ENCODE data around the gene MVB12B. TPM values are rescaled to one million over a fixed set of nuclear protein-coding genes. Genes with fewer than 3 reads are reported as not detected.

Gene MVB12B
- polyA plus RNA-seq, 6 donors from 2014 or later: 1.2 to 2.6 (median 2.5) TPM; not detected in 1

DNA sequence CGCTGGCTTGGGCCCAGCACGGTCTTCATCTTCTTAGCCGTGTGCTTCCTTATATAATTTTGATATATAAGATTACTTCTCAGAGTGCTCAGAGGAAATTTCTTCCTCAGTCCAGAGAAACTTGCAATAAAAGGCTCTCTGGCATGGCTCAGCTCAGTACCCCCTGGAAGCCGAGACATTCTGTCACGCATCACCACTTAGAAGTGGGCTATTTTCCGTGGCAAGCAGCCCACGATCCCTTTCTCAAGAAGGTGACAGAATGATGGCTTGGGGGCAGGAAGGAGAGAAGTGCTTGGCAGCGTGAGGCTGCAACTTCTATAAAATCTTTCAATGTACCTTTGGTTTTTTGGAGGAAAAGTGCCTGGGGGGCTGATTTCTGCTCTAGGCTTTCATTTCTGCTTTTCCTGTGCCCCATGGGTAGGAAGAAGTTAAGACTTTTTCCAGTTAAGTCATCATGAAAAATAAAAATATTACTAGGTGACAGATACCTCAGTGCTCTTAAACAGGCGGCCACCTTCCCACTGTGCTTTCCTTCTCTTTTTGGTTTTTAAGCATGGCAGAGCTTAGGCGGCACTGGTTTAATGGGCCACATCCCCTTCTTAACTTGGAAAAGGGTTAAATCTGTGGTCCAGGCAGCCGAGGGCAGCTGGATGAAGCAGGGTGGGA is 104.6 kb downstream of the MVB12B start:
- no peaks in the 10 kb centered on the region for H3K27me3 Mint-ChIP-seq
- H3K9me3 Mint-ChIP-seq: no peaks in the 10 kb centered on the region
- no peak for ATAC-seq (ENCODE audit: low read depth in 2 of 2)
- peaks cover 16 to 29% (median 27%) of the 10 kb centered on the region in 3 donors for H3K4me1 Mint-ChIP-seq
- H3K36me3 Mint-ChIP-seq: peaks cover 0 to 4% of the 10 kb centered on the region in 2 donors
- peak overlapping the region in 2 of 6 donors; percentile 26 to 42 for H3K27ac Mint-ChIP-seq
- no peak for DNase-seq
- peak overlapping the region in 1 of 8 donors; percentile 62 for H3K4me3 Mint-ChIP-seq

DNA sequence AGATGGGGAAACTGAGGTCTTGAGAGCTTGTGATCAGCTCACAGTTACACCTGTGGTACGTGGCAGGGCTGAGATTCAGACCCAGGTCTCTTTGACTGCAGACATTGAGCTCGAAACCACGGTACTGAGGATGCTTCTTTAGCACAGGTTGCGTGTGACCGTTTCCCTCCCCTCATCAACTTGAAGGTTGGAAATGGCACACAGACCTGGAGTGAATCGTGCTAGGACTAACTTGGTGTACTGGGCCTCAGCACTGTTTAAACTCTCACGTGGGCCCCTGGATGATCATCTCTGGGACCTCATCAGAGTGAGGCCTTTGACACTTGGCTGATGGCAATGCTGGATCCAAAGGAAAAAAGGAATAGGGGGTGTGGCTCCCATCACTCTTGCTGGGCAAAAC is 106.0 kb downstream of the MVB12B start:
- DNase-seq (no peak), ATAC-seq (ENCODE audit: low read depth in 2 of 2) (no peak)
- Mint-ChIP-seq H3K27me3 (no peaks in the 10 kb centered on the region), H3K4me1 (peaks cover 16 to 29% (median 25%) of the 10 kb centered on the region in 3 donors), H3K9me3 (no peaks in the 10 kb centered on the region), H3K36me3 (peaks cover 0 to 4% of the 10 kb centered on the region in 2 donors), H3K27ac (no peak overlapping the region), H3K4me3 (no peak overlapping the region)

DNA sequence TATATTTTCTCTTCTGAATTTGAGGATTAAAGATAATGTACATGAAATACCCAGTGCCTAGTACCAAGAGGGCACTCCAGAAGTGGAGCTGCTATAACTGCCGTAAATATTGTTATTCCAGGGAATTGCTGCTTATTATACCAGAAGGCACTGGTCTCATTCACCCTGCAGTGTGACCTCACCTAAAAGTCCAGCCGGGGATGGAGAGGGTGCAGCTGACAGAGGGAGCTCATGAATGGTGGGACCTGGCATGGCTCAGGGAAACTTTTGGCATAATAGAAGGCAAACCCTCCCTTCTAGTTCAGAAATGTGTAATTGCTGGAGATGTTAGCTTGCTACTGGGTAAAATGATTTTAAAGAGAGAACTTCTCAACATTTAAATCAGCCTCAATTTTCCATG is 108.5 kb downstream of the MVB12B start:
- ATAC-seq (ENCODE audit: low read depth in 2 of 2): no peak
- Mint-ChIP-seq H3K27me3 (no peaks in the 10 kb centered on the region), H3K4me3 (no peak overlapping the region), H3K27ac (no peak overlapping the region), H3K9me3 (no peaks in the 10 kb centered on the region), H3K4me1 (peaks cover 11 to 17% (median 12%) of the 10 kb centered on the region in 3 donors), H3K36me3 (no peaks in the 10 kb centered on the region)
- DNase-seq: no peak

DNA sequence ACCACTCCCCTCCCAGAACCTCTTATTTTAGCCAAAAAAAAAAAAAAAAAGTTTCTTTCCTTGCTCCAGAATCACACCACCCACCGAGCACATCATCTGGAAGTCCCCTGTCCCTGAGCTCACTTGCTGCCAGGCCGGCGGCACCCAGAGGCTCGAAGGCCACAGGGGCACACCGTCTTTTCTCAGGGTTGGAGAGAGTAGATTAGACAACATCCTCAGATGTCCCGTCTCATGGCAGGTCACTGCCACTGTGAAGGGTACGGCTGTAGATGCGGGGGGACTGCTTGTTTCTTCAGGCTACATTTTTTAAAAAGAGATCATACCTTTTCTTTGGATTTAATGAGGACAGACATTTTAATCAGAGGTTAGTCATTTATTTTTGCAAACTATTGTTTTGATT is 109.0 kb downstream of the MVB12B start:
- Mint-ChIP-seq H3K9me3 (no peaks in the 10 kb centered on the region), H3K4me3 (no peak overlapping the region), H3K27ac (peak overlapping the region in 1 of 6 donors; percentile 33), H3K4me1 (peaks cover 6 to 14% (median 12%) of the 10 kb centered on the region in 3 donors), H3K36me3 (no peaks in the 10 kb centered on the region), H3K27me3 (no peaks in the 10 kb centered on the region)
- ATAC-seq (ENCODE audit: low read depth in 2 of 2) (no peak), DNase-seq (no peak)

DNA sequence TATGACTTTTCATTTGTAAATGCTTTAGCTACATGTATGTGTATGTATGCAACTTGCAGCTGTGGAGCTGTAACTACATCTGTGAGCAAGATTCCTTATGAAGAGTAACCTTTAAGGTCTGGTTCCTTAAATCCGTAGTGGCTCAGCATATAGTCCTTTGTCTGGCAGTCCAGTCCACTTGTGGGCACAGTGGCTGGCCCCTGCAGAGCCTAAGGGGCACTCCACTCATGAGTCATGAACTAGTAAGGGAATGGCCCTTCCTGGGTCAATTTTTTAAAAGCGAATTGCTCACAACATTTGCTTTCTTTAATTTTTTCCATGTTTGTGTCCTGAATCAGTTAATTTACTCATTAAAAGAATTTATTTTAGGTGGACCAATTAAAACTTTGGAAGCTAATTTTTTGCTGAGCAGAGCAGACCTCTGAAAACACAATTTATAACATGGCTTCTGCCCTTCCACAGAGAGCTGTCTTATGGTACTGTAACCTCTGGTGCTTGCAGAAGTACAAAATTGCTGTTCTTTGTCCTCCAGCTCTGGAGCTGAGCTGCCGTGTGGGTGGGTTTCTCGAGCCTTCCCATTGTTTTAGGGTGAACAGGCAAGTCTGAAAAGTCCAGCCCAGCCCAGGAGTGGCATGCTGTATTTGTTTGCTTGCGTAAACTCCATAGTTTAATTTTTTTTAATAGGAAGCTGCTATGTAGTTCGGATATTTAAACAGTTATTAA is 110.1 kb downstream of the MVB12B start:
- DNase-seq: no peak
- no peaks in the 10 kb centered on the region for H3K36me3 Mint-ChIP-seq
- peaks cover 2 to 6% (median 4%) of the 10 kb centered on the region in 3 donors for H3K4me1 Mint-ChIP-seq
- H3K4me3 Mint-ChIP-seq: no peak overlapping the region
- no peaks in the 10 kb centered on the region for H3K27me3 Mint-ChIP-seq
- ATAC-seq (ENCODE audit: low read depth in 2 of 2): no peak
- no peak overlapping the region for H3K27ac Mint-ChIP-seq
- H3K9me3 Mint-ChIP-seq: no peaks in the 10 kb centered on the region

DNA sequence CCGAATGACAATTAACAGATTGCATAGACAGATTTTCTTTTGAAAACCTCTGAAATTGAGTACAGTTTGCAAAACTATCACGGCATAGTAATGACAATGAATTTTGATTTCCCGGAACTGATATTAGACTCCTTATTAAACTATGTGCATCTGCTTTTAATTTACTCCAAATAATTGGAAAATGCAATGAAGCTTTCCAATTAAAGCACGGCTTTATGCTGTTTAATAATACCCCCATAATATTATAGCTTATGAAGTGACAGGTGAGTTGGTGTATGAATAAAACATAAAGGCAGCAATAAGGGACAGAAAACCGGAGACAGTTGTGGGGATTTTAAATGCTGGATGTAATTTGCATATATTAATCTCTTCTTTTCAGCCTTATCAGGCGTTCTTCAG is 110.6 kb downstream of the MVB12B start:
- Mint-ChIP-seq H3K27me3 (no peaks in the 10 kb centered on the region), H3K36me3 (no peaks in the 10 kb centered on the region), H3K4me1 (peaks cover 0 to under 1% (median 0%) of the 10 kb centered on the region in 3 donors), H3K27ac (no peak overlapping the region), H3K4me3 (no peak overlapping the region), H3K9me3 (no peaks in the 10 kb centered on the region)
- no peak for DNase-seq
- ATAC-seq (ENCODE audit: low read depth in 2 of 2): no peak

DNA sequence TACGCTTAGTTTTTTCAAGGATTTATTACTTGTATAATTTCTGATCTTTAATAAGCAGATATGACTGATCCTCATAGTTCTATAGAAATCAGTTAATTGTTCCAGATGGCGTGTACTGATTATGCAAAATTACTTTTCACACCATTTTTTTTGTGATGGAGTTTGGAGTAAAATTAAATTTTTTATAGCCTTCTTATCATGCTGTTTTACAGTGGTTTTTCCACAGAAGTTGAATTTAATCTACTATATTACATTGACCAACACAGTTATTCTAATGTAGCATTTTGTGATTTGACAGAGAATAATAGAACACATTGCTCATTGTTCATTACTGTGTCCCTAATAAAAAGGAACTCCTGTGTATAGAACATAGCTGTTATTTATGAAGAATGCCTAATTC is 111.1 kb downstream of the MVB12B start:
- no peak for ATAC-seq (ENCODE audit: low read depth in 2 of 2)
- Mint-ChIP-seq H3K27ac (no peak overlapping the region), H3K4me1 (no peaks in the 10 kb centered on the region), H3K27me3 (no peaks in the 10 kb centered on the region), H3K9me3 (no peaks in the 10 kb centered on the region), H3K36me3 (no peaks in the 10 kb centered on the region), H3K4me3 (no peak overlapping the region)
- no peak for DNase-seq

DNA sequence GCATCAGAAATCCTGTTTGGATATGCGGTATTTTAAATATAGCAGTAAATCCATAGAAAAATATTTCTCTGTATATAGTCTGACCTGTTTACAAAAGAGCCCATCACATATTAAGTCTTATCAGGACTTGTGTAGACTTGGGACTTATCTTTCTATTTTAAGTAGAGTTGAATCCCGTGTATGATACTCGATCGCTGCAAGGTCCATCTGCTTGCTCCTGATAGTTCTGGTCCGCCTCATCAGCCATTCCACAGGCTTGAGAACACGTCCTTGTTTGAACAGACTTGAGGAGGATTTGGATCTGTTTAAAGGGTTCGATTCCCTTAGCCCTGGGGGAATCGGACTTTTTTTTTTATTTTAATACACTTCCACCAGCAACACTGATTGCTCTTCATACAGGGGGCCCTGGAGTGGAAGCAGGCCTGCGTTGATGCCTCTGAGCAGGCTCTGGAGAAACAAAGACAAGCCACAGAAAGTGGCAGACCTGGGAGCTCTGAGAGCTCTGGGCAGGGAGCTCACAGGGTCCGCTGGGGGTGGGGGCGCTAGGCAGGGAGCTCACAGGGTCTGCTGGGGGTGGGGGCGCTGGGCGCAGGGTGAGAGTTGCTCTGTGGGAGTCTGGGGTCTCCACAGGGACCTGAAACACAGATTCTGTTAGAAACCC is 112.2 kb downstream of the MVB12B start:
- Mint-ChIP-seq H3K4me1 (peaks cover 0 to 2% (median 0%) of the 10 kb centered on the region in 3 donors), H3K4me3 (no peak overlapping the region), H3K27me3 (no peaks in the 10 kb centered on the region), H3K36me3 (no peaks in the 10 kb centered on the region), H3K27ac (no peak overlapping the region), H3K9me3 (no peaks in the 10 kb centered on the region)
- no peak for DNase-seq
- no peak for ATAC-seq (ENCODE audit: low read depth in 2 of 2)

DNA sequence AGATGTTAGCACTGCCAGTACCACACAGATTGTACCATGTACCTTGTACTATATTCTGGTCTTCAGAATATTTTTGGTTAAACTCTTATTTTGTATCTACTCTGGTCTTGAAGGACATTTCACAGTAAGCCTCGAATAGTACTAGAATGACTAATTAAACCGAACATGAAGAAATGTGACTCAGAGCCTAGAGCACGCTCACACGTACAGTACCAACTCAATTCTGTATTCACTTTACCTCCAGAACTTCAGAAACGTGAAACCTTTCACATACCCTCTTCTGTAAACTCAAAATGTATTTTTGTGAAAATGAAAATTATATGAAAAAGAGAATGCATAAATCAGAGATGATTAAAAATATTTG is 112.8 kb downstream of the MVB12B start:
- DNase-seq: no peak

DNA sequence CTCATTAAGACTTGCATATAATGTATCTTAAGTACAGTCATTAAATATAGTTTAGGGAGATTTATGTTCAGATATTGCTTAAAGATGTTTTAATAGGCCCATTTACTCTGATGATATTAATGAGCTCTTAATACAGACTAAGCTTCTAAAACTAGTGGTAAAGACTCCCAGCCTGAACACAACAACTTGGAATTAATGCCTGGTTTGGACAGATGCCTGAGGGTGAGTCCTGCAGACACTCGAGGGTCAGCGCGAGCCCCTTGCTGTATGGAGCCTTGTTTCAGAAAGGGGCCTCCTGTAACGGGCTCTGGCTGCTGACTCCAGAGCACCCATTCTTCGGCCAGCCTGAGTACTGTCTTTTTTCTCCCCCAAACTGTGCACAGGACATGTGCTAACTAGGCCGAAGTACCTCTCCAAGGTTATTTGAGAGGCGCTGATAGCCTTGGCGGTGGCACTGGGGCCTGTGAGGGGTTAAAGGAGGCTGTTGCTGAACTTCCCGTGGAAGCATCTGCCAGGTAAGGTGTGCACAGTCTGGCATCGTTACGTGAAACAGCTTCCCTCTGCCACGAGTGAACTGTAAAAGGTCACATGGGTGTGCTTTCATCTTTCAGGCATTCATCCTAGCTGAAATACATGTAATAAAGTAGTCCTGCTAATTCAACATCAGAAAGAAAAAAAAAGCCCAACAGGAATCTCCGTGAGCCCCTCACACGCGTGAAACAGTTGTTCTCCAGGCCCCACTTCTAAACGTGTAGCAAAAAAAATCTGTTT is 113.4 kb downstream of the MVB12B start:
- H3K27ac Mint-ChIP-seq: no peak overlapping the region
- no peak overlapping the region for H3K4me3 Mint-ChIP-seq
- no peaks in the 10 kb centered on the region for H3K27me3 Mint-ChIP-seq
- no peaks in the 10 kb centered on the region for H3K36me3 Mint-ChIP-seq
- DNase-seq (no peak), ATAC-seq (ENCODE audit: low read depth in 2 of 2) (no peak)
- no peaks in the 10 kb centered on the region for H3K9me3 Mint-ChIP-seq
- peaks cover 3 to 5% (median 4%) of the 10 kb centered on the region in 3 donors for H3K4me1 Mint-ChIP-seq

More for the DNA sequence above, 112.8 kb downstream of the MVB12B start:
- Mint-ChIP-seq H3K4me1 (peaks cover 1 to 3% (median 3%) of the 10 kb centered on the region in 3 donors), H3K27me3 (no peaks in the 10 kb centered on the region), H3K9me3 (no peaks in the 10 kb centered on the region), H3K4me3 (no peak overlapping the region), H3K27ac (no peak overlapping the region), H3K36me3 (no peaks in the 10 kb centered on the region)
- no peak for ATAC-seq (ENCODE audit: low read depth in 2 of 2)

DNA sequence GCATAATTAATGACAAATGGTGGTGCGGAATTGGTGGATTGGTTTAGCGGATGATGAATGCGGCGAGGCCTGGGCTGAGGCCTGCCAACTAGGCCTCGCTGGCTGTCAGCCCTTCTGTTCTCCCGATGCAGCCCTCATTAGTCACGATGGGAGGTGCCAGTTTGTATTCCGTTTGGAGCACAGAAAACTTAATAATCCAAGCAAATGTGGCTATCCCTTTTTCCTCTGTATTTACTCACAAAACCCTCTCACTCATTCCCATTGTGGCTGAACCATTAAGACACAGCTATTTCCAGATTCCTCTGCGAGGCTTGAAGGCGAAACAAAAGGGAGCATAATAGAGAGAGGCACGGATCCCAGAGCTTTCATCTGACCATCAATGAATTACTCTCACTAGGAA is 114.3 kb downstream of the MVB12B start:
- peaks cover 3 to 5% (median 4%) of the 10 kb centered on the region in 3 donors for H3K4me1 Mint-ChIP-seq
- H3K27ac Mint-ChIP-seq: no peak overlapping the region
- no peaks in the 10 kb centered on the region for H3K36me3 Mint-ChIP-seq
- H3K27me3 Mint-ChIP-seq: no peaks in the 10 kb centered on the region
- H3K4me3 Mint-ChIP-seq: no peak overlapping the region
- no peaks in the 10 kb centered on the region for H3K9me3 Mint-ChIP-seq
- DNase-seq: no peak
- ATAC-seq (ENCODE audit: low read depth in 2 of 2): no peak

DNA sequence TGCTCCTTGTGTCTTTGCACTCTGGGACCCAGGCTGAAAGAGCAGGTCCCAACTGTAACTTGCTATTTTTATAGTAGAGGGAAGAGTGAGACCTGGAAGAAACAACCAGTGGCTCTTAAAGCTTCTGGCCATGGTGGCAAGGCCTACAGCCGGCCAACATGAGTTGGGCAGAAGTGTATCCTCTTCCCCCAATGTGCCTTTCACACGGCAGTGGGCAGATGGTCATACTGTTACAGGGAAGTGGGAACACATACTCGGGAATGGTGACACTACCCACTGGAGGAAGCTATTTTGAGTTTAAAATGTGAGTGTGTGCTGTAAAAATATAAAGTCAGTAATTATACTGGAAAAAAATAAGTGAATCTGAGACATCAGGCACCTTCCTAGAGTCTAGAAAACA is 116.0 kb downstream of the MVB12B start:
- Mint-ChIP-seq H3K4me3 (no peak overlapping the region), H3K36me3 (no peaks in the 10 kb centered on the region), H3K4me1 (peaks cover 3 to 5% (median 4%) of the 10 kb centered on the region in 3 donors), H3K27ac (no peak overlapping the region), H3K27me3 (no peaks in the 10 kb centered on the region), H3K9me3 (no peaks in the 10 kb centered on the region)
- DNase-seq (no peak), ATAC-seq (ENCODE audit: low read depth in 2 of 2) (no peak)

DNA sequence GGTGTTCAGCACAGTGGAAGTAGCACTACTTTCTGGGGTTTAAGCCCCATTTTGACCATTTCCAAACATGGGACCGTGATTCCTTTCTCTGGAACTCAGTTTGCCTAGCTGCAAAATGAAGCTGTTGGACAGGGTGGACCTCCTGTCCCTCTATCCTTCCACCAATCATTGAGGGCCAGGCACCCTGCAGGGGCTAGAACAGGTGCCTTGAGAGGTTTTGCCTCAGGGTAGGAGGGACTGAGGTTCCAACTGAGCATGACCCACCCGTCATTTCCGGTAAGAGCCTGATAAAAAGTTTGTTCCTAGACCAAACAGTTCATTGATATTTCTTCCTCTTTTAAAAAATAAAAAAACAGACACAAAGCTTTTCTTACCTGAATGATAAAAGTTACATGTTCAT is 116.5 kb downstream of the MVB12B start:
- no peak for DNase-seq
- Mint-ChIP-seq H3K4me1 (peaks cover 3 to 5% (median 4%) of the 10 kb centered on the region in 3 donors), H3K9me3 (no peaks in the 10 kb centered on the region), H3K27me3 (no peaks in the 10 kb centered on the region), H3K27ac (peak overlapping the region in 1 of 6 donors; percentile 36), H3K36me3 (no peaks in the 10 kb centered on the region), H3K4me3 (no peak overlapping the region)
- peak; percentile 54 to 83 for ATAC-seq (ENCODE audit: low read depth in 2 of 2)

Measured in naive B cell (primary cell).